NK-92 (cell line): ENCODE data around the gene ARF1.

ENCODE experiments used
- DNase-seq: peaks from one replicate; lab custom pipeline; 2025; ENCODE audit not compliant: unreplicated experiment; lab: John Stamatoyannopoulos, UW

ARF1 gene

DNA sequence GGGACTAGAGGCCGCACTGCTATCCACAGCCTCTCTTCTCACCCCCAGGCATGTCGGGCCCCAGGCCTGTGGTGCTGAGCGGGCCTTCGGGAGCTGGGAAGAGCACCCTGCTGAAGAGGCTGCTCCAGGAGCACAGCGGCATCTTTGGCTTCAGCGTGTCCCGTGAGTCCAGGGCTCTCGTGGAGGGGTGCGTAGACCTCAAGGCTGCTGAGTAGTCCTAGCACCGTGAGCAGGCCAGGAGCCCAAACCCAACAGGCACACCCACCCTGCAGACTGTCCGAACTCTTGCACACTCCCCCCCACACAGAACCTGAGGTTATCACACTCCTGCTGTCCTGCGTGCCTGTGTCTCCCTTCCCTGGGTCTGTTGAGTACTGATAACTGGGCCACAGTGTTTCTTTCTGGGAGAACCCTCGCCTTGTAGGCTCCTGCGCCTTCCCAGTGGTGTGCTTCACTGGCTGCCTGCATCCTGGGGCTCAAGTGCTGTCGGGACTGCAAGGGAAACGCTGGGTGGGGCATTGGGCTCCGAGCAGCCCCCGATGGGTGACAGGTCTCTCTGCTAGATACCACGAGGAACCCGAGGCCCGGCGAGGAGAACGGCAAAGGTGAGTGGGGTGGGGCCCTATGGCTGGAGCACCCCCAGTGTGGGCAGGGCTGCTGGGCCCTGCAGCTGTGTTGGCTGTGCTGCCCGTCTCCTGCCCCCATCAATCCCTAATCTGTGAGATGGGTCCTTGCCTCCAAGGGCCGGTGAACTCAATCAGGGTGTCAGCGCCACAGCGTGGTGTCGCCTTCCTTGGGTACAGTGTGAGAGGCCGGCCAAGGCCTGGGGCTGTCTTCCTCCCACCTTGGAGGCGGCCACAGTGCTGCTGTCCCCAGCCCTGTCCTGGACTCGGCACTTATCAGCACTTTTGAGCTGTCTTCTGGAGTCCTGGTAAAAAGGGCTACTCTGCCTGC lies 63.2 kb downstream of the ARF1 start:
- DNase-seq = no peak

- DNase-seq = no peak
Measured at GRCh38 chr1:228146417-228147150, 64.1 kb downstream of the ARF1 start.

DNA sequence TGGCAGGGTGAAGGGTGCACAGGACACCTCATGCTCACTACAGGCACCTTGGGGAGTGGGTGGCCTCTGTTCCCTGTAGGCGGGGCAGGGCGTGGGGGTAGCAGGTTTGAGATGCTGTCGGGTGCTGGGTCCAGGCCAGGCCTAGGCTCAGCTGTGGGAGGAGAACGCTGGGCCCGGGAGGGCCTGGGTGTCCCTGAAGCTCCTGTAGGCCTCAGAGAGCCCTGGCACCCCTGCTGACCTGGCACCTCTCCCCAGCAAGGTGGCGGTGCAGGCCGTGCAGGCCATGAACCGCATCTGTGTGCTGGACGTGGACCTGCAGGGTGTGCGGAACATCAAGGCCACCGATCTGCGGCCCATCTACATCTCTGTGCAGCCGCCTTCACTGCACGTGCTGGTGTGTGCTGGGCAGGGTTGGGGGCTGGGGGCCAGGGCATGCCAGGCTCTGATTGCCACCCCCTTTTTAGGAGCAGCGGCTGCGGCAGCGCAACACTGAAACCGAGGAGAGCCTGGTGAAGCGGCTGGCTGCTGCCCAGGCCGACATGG lies 64.7 kb downstream of the ARF1 start:
- DNase-seq = no peak

DNA sequence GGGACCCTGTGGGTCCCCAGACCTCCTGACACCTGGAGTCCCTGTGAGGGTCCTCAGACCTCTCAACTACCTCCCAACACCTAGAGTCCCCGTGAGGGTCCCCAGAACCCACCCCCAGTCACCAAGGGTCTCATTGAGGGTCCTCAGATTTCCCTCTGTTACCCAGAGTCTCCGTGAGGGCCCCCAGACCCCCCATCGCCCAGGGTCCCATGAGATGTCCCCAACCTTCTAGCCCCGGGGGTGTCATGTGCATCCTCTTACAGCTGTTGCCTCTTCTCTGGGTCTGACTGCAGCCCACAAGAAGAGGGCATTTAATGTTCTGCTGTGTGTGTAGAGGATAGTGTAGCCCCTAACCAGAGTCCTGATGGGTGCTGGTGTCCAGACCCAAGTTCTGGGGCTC lies 65.3 kb downstream of the ARF1 start:
- no peak for DNase-seq

DNA sequence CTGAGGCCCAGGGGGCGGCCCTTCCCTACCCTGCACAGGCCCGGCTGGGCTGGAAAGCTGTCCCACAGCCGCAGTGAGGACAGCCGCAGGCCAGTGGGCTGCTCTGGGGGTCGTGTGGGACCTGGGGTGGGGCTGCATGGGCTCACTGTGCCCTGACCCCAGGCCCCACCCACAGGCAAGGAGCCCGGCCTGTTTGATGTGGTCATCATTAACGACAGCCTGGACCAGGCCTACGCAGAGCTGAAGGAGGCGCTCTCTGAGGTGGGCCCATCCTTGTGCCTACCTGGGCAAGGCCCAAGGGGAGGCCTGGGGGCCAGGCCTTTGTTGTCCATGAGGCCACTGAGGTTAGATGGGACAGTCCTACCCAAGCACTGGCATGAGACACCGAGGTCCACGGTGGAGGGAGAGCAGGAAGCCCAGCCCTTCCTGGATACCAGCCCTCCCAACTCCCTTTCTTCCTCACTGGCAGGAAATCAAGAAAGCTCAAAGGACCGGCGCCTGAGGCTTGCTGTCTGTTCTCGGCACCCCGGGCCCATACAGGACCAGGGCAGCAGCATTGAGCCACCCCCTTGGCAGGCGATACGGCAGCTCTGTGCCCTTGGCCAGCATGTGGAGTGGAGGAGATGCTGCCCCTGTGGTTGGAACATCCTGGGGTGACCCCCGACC lies 65.8 kb downstream of the ARF1 start:
- DNase-seq = no peak
